GM13977 (cell line): ENCODE measurements around the gene CDCA7L.

Experiments
- DNase-seq: peaks from one replicate; pipeline ENCODE4 v3.0.0; 2012; ENCODE audit warnings: low spot score
- in situ Hi-C: fragments of 300-500 bp; cut with MboI; formaldehyde crosslinking; loops from one replicate; pipeline ENCODE4 v1.12.0; 2022; ENCODE audit warnings: low sequenced_read_pairs, low pct_unique_long_range_greater_than_20kb, mixed read lengths, inconsistent platforms; ENCODE audit not compliant: unreplicated experiment
- TF ChIP-seq, protein P1 (sequence below): IDR thresholded peaks from 2 replicates; pipeline ENCODE4 v1.5.1; 2012; ENCODE audit warnings: mild to moderate bottlenecking, control low read depth; ENCODE audit not compliant: insufficient read depth; ENCODE audit errors: extremely low read depth, missing control alignments

CDCA7L gene

DNA sequence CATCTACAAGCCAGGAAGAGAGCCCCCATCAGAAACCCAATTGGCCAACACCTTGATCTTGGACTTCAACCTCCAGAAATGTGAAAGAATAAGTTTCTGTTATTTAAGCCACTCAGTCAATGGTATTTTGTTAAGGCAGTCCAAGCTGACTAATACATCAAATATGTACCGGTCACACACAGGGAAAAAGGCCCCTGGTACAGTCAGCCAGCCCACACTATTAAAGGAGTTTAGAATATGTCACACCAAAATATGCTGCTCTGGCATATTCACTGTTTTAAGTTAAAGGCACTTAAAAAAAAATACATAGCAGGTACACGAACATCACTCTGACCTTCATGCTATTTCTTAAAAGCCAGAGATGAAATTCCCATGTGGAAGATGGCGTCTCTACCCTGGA, 15.2 kb upstream of the CDCA7L start:
- no peak for DNase-seq
- in situ Hi-C loops: no loop called here
- TF ChIP-seq, protein P1, sequence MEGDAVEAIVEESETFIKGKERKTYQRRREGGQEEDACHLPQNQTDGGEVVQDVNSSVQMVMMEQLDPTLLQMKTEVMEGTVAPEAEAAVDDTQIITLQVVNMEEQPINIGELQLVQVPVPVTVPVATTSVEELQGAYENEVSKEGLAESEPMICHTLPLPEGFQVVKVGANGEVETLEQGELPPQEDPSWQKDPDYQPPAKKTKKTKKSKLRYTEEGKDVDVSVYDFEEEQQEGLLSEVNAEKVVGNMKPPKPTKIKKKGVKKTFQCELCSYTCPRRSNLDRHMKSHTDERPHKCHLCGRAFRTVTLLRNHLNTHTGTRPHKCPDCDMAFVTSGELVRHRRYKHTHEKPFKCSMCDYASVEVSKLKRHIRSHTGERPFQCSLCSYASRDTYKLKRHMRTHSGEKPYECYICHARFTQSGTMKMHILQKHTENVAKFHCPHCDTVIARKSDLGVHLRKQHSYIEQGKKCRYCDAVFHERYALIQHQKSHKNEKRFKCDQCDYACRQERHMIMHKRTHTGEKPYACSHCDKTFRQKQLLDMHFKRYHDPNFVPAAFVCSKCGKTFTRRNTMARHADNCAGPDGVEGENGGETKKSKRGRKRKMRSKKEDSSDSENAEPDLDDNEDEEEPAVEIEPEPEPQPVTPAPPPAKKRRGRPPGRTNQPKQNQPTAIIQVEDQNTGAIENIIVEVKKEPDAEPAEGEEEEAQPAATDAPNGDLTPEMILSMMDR: no peak

DNA sequence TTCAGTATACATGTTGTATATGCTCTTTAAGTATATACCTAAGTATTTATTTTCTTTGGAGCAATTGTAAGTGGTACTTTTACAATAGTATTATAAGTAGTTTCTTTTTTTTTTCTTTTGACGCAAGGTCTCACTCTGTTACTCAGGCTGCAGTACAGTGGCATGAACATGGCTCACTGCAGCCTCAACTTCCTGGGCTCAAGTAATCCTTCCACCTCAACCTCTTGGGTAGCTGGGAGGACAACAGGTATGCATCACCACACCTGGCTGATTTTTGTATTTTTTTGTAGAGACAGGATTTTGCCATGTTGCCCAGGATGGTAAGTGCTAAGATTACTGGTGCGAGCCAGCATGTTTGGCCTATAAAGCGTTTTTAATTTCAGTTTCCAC, 13.7 kb upstream of the CDCA7L start:
- TF ChIP-seq, protein P1: no peak
- DNase-seq: no peak
- in situ Hi-C loops: no loop called here

GRCh38 chr7:21953781-21954180, 8.1 kb upstream of the CDCA7L start:
- TF ChIP-seq, protein P1: no peak
- in situ Hi-C loops: no loop called here
- no peak for DNase-seq

GRCh38 chr7:21948887-21949540, 3.3 kb upstream of the CDCA7L start:
- in situ Hi-C loops: no loop called here
- TF ChIP-seq, protein P1: no peak
- no peak for DNase-seq

- in situ Hi-C loops: no loop called here
- no peak for DNase-seq
- TF ChIP-seq, protein P1: no peak
Measured at GRCh38 chr7:21948364-21948763, 2.7 kb upstream of the CDCA7L start.

DNA sequence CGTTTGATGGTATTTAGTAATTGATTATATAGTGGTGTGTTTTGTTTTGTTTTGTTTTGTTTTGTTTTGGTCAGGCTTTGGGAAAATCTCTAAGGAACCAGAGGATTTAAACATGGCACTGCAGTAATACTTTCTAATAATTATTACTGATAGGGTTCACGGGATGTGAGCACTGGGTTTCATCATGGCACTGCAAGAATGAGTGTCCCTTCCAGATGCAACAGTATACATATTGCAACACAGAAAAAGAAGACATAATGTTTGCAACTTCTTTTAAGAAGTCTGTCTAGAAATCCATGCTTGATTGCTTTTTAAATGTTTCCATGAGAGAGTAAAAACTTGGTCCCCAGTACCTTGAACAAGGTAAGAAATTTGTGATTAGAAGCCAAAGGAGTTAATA, 2.2 kb upstream of the CDCA7L start:
- TF ChIP-seq, protein P1: no peak
- in situ Hi-C loops: no loop called here
- DNase-seq: no peak

DNA sequence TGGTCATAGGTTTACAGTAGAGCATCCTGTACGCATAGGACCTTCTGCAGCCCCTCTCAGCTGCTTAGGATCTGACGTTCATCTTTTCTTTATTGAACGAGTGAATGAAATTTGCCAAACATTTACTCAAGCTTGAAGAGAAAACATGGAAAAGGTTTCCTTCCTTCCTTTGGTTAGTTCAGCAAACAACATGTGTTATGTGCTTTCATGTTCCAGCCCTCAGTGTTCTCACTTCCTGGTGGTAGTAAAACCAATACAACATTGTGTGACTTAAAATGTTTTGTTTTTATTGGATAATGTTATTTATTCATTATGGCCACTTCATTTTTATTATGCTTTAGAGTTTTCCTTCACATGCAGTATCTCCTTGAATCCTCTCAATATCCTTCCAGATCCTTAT, 1.4 kb upstream of the CDCA7L start:
- no peak for DNase-seq
- in situ Hi-C loops: no loop called here
- TF ChIP-seq, protein P1: no peak
